BE2C (cell line): Measurements from ENCODE around the gene ZNF473.

Source experiments
- DNase-seq: peaks from one replicate; pipeline ENCODE4 v3.0.0-alpha.2; 2020
- H3K27me3 ChIP-seq: fragments of 250-450 bp; sonication (Bioruptor Pico); 2 replicates; pipeline ENCODE4 v1.5.1; 2020; ENCODE audit warnings: mild to moderate bottlenecking
- H3K36me3 ChIP-seq: fragments of 250-450 bp; sonication (Bioruptor Pico); 2 replicates; pipeline ENCODE4 v1.5.1; 2020; ENCODE audit warnings: mild to moderate bottlenecking
- H3K4me1 ChIP-seq: fragments of 250-450 bp; sonication (Bioruptor Pico); 2 replicates; pipeline ENCODE4 v1.5.1; 2020
- H3K4me3 ChIP-seq: 2 replicates; pipeline ENCODE4 v1.5.1; 2011; ENCODE audit warnings: low read depth, low read length
- H3K9me3 ChIP-seq: fragments of 250-450 bp; sonication (Bioruptor Pico); 2 replicates; pipeline ENCODE4 v1.5.1; 2020
- TF ChIP-seq, protein P1 (sequence below): IDR thresholded peaks from 2 replicates; pipeline ENCODE4 v1.5.1; 2012; ENCODE audit warnings: mild to moderate bottlenecking, low read depth, low read length

The ZNF473 gene

DNA sequence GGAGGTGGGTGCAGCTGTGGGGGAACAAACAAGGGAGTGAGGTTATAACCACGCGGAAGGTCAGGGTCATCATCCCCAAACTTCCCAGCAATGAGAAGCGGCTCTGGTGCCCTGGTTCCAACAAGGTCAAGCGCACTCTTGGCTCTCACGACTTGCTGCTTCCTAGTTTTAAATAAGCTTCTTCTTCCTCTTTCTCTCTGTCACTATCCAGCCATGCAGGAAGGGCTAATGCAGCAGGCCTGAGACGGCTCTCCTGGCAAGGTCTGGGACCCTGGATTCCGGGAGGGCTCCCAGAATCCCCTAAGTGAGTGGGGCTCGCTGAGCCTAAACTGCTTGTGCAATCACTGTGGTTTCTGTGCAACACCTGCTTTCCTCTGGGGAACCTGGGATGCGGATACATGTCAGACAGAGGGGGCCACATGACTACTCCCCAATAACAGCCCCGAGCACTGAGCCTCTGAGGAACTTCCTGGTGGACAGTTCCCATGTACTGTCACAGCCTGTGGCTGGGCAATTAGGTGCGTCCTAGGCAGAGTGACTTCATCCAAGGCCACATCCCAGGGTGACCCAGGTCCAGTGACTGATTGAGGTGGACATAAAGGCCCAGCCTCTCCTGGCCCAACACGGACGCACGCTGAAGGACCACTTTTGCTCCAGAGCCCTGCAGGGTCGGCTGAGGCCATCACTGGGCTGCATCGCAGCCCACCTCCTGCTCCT is 24.8 kb upstream of the ZNF473 start:
- DNase-seq = no peak
- TF ChIP-seq, protein P1, sequence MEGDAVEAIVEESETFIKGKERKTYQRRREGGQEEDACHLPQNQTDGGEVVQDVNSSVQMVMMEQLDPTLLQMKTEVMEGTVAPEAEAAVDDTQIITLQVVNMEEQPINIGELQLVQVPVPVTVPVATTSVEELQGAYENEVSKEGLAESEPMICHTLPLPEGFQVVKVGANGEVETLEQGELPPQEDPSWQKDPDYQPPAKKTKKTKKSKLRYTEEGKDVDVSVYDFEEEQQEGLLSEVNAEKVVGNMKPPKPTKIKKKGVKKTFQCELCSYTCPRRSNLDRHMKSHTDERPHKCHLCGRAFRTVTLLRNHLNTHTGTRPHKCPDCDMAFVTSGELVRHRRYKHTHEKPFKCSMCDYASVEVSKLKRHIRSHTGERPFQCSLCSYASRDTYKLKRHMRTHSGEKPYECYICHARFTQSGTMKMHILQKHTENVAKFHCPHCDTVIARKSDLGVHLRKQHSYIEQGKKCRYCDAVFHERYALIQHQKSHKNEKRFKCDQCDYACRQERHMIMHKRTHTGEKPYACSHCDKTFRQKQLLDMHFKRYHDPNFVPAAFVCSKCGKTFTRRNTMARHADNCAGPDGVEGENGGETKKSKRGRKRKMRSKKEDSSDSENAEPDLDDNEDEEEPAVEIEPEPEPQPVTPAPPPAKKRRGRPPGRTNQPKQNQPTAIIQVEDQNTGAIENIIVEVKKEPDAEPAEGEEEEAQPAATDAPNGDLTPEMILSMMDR = no peak
- H3K4me3 ChIP-seq = no peak overlapping the region
- no peaks in the 10 kb centered on the region for H3K9me3 ChIP-seq
- no peaks in the 10 kb centered on the region for H3K27me3 ChIP-seq
- peaks cover 19% of the 10 kb centered on the region for H3K36me3 ChIP-seq
- H3K4me1 ChIP-seq = no peaks in the 10 kb centered on the region

DNA sequence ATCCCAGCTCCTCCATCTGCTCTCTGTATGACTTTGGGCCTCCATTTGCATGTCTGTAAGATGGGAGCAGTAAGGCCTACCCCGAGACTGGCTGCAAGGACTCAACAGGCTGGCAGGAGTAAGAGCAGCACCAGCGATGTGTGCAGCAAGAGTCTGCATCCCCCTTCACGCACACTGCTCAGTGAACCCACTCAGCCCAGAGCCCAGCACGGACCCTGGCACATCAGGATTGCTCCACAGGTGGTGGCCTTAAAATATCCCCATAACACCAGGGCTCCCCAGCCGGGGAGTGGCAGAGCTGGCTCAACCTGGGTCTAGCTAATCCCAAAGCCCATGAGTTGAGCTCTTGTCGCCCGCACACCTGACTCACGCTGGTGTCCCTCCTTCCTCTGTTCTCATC is 24.0 kb upstream of the ZNF473 start:
- Histone ChIP-seq H3K36me3 (peaks cover 21% of the 10 kb centered on the region), H3K4me3 (no peak overlapping the region), H3K9me3 (no peaks in the 10 kb centered on the region), H3K27me3 (no peaks in the 10 kb centered on the region), H3K4me1 (no peaks in the 10 kb centered on the region)
- no peak for DNase-seq
- TF ChIP-seq, protein P1 = no peak

DNA sequence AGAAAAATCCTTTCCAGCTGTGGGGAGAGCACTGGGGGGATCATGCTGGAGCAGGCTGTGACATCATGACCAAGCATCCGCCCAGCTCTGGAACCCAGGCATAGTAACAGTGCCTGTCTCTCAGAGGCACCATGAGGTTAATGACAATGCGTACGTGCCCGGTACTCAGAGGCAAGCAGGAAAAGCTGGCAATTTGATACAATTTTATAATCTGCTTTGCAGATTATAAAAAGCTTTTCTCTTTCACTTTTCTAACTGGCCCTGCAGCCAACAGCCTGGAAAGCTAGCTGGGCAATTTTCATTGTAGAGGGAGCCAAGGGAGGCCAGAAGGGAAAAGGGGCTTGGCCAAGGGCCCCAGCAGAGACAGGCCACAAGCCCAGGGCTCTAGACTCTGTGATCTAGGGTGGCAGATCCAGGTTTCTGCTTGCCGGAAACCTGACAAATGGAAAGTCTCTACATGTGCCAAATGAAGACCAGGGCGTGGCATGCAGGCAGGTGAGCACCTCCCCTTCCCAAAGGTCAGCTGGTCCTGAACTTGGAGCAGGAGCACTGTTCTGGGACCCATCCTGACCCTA is 23.3 kb upstream of the ZNF473 start:
- Histone ChIP-seq H3K4me1 (no peaks in the 10 kb centered on the region), H3K27me3 (no peaks in the 10 kb centered on the region), H3K36me3 (peaks cover 28% of the 10 kb centered on the region), H3K9me3 (no peaks in the 10 kb centered on the region), H3K4me3 (no peak overlapping the region)
- TF ChIP-seq, protein P1 = no peak
- no peak for DNase-seq

DNA sequence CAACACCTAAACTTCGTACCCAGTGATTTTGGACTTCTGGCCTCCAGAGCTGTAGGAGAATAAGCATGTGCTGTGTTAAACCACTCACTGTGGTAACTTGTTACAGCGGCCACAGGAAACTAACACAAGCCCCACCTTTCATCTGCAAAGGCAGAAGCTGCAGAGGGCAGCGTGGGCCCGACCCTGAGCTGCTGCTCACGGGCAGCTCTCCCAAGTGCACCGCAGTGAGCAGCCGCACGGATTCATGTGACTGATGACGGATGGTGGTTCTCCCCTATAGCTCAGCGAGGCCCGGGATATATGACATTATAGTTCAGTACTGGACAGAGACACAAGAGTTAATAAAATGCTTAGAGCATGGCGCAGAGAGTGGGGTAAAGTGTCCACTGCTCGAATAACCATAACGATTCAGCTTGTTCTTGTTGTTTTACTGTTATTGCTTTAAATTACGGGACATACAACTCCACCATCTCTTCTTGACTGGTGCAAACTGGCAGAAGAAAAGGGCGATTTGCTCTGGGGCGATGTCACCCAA is 22.5 kb upstream of the ZNF473 start:
- Histone ChIP-seq H3K36me3 (peaks cover 30% of the 10 kb centered on the region), H3K27me3 (no peaks in the 10 kb centered on the region), H3K4me1 (no peaks in the 10 kb centered on the region), H3K4me3 (no peak overlapping the region), H3K9me3 (no peaks in the 10 kb centered on the region)
- DNase-seq = no peak
- TF ChIP-seq, protein P1 = no peak

DNA sequence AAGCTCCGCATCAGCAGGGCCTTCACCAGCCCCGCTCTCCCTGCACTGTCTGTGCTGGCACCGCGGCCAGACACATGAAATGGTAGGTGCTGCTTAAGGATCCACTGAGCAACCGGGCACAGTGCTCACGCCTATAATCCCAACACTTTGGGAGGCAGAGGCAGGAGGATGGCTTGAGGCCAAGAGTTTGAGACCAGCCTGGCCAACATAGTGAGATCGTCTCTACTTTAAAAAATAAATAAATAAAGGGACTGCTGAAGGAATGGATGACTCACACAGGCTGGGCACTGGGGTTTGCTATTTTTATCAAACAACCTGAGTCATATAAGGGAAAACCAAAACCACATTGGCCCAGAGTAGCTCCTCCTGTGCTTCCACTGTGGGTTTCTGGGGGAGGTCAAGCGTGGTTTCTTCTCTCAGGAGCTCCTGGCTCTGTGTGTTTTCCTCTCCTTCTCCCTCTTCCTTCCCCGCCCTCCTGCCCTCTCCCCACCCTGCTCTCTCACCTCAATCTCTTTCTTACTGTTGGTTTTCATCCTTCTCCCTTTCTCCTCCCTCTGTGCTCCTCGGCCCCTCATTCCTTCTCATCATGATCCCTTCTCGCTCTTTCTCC is 21.9 kb upstream of the ZNF473 start:
- TF ChIP-seq, protein P1 = no peak
- no peaks in the 10 kb centered on the region for H3K9me3 ChIP-seq
- no peaks in the 10 kb centered on the region for H3K4me1 ChIP-seq
- DNase-seq = no peak
- H3K4me3 ChIP-seq = no peak overlapping the region
- H3K27me3 ChIP-seq = no peaks in the 10 kb centered on the region
- peaks cover 33% of the 10 kb centered on the region for H3K36me3 ChIP-seq

DNA sequence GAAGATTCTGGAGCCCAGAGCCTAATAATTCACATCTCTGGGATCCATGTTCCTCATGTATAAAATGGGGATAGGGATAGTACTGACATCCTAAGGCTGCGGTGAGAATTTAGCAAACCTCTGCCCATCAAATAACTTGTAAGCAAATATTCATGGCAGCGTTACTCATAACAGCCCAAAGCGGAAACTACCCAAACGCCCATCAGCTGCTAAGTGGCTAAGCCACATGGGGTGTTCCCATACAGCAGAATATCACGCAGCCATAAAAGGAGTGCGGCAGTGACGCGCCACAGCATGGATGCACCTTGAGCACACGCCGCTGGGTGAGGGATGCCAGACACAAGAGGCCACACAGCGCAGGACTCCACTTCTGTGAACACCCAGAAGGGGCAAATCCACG is 20.4 kb upstream of the ZNF473 start:
- TF ChIP-seq, protein P1 = no peak
- no peaks in the 10 kb centered on the region for H3K9me3 ChIP-seq
- no peak overlapping the region for H3K4me3 ChIP-seq
- no peaks in the 10 kb centered on the region for H3K27me3 ChIP-seq
- no peaks in the 10 kb centered on the region for H3K4me1 ChIP-seq
- no peak for DNase-seq
- peaks cover 32% of the 10 kb centered on the region for H3K36me3 ChIP-seq
